Body of pancreas (tissue), 4 donors: Measurements from ENCODE around the gene TNFRSF11A.

Experiments
- POLR2A ChIP-seq, 3 donors: fragments of 450-650 bp; IDR thresholded peaks; one replicate each; pipeline ENCODE4 v1.6.1; 2016; ENCODE audit warnings: antibody characterized with exemption in 3 of 3, mild to moderate bottlenecking in 2 of 3
- TF ChIP-seq, protein P1 (sequence below), 7 experiments: fragments of 450-650 bp in 4 of 7; fragments of 200-600 bp in 3 of 7; sonication (generic) in 3 of 7; IDR thresholded peaks; one replicate each; pipeline ENCODE4 v1.5.1; 2016 to 2019; ENCODE audit warnings: antibody characterized with exemption in 7 of 7

DNA sequence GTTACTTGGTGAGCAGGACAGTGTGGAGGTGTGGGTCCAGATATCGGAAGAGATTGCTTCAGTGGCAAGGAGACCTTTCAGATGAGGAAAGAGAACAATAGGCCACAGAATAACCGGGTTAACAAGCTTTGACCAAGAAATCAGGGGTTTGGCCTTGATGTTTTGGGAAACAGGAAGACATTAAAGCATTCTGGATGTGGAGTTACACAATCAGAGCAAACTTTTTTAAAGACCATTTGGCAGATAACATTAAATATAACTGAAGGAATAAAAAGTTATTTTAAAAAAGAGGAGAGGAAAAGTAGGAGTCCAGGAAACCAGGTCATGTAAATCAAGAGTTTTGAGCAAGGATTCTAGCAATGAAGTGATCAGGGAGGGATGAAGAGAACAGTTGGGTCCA is 35.7 kb downstream of the TNFRSF11A start:
- TF ChIP-seq POLR2A (IDR thresholded peaks at IDR 0.05) = no peak
- TF ChIP-seq, protein P1, sequence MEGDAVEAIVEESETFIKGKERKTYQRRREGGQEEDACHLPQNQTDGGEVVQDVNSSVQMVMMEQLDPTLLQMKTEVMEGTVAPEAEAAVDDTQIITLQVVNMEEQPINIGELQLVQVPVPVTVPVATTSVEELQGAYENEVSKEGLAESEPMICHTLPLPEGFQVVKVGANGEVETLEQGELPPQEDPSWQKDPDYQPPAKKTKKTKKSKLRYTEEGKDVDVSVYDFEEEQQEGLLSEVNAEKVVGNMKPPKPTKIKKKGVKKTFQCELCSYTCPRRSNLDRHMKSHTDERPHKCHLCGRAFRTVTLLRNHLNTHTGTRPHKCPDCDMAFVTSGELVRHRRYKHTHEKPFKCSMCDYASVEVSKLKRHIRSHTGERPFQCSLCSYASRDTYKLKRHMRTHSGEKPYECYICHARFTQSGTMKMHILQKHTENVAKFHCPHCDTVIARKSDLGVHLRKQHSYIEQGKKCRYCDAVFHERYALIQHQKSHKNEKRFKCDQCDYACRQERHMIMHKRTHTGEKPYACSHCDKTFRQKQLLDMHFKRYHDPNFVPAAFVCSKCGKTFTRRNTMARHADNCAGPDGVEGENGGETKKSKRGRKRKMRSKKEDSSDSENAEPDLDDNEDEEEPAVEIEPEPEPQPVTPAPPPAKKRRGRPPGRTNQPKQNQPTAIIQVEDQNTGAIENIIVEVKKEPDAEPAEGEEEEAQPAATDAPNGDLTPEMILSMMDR (IDR thresholded peaks at IDR 0.05) = no peak
